GM12872 (cell line): ENCODE measurements around the gene FAM181A.

Source experiments
- CTCF ChIP-seq: IDR thresholded peaks from 3 replicates; pipeline ENCODE4 v1.5.1; 2011; ENCODE audit warnings: low read depth, mild to moderate bottlenecking, low read length, moderate library complexity; ENCODE audit not compliant: insufficient read depth

FAM181A gene

GRCh38 chr14:93977171-93977570, 50.0 kb downstream of the FAM181A start:
- no peak for TF ChIP-seq CTCF

GRCh38 chr14:93977790-93978581, 50.8 kb downstream of the FAM181A start:
- TF ChIP-seq CTCF = no peak

GRCh38 chr14:93978735-93979134, 51.6 kb downstream of the FAM181A start:
- TF ChIP-seq CTCF = no peak
